Sigmoid colon (tissue), 7 donors: ENCODE data around the gene RCHY1. TPM values are rescaled to one million over a fixed set of nuclear protein-coding genes. Genes with fewer than 3 reads are reported as not detected.

Experiments
- DNase-seq: peaks from one replicate; pipeline ENCODE4 v3.0.0-alpha.2; 2019
- H3K27ac ChIP-seq, 4 donors: fragments of 200-600 bp; sonication (generic); one replicate each; pipeline ENCODE4 v1.5.1; 2016 to 2019; ENCODE audit warnings: mild to moderate bottlenecking in 1 of 4
- H3K27me3 ChIP-seq, 3 donors: fragments of 200-600 bp; sonication (generic); one replicate each; pipeline ENCODE4 v1.5.1; 2019; ENCODE audit warnings: mild to moderate bottlenecking in 1 of 3
- H3K36me3 ChIP-seq, 4 donors: fragments of 200-600 bp; sonication (generic); one replicate each; pipeline ENCODE4 v1.5.1; 2016 to 2019
- H3K4me1 ChIP-seq, 4 donors: fragments of 200-600 bp; sonication (generic); one replicate each; pipeline ENCODE4 v1.5.1; 2017 to 2019
- H3K4me3 ChIP-seq, 4 donors: fragments of 200-600 bp; sonication (generic); one replicate each; pipeline ENCODE4 v1.5.1; 2017 to 2019; ENCODE audit warnings: mild to moderate bottlenecking in 2 of 4, moderate library complexity in 1 of 4
- H3K9me3 ChIP-seq, 4 donors: fragments of 200-600 bp in 3 of 4; sonication (generic) in 3 of 4; one replicate each; pipeline versions ENCODE4 v1.5.1 to v1.6.1; 2013 to 2019
- CTCF ChIP-seq, 4 experiments: fragments of 450-650 bp in 3 of 4; fragments of 200-600 bp in 1 of 4; IDR thresholded peaks; one replicate each; pipeline ENCODE4 v1.5.1; 2016 to 2019; ENCODE audit warnings: antibody characterized with exemption in 4 of 4, mild to moderate bottlenecking in 3 of 4, moderate library complexity in 2 of 4
- EP300 ChIP-seq, 4 donors: sonication (generic); formaldehyde crosslinking; IDR thresholded peaks; one replicate each; pipeline ENCODE4 v1.6.1; 2017; ENCODE audit warnings: antibody characterized with exemption in 4 of 4
- POLR2A ChIP-seq, 2 donors: fragments of 450-650 bp; IDR thresholded peaks; one replicate each; pipeline ENCODE4 v1.6.1; 2016; ENCODE audit warnings: antibody characterized with exemption in 2 of 2, mild to moderate bottlenecking in 2 of 2, moderate library complexity in 2 of 2
- POLR2AphosphoS5 ChIP-seq, 4 donors: sonication (generic); formaldehyde crosslinking; IDR thresholded peaks; one replicate each; pipeline ENCODE4 v1.6.1; 2017; ENCODE audit warnings: antibody characterized with exemption in 4 of 4
- WGBS, 2 donors: extraction: QIAGEN DNeasy Blood & Tissue Kit; methylation state at CpG; one replicate each; pipeline ENCODE4 v1.1.7; 2013; 5-methylcytosine and 5-hydroxymethylcytosine counted together
- intact Hi-C: fragments of 100-400 bp; cut with DNase I; formaldehyde crosslinking; loops from one replicate; pipeline ENCODE4 v1.15.1; 2023
- polyA plus RNA-seq, 3 donors: library from polyadenylated mRNA; stranded (reverse); fragments of 200-250 nt; gene quantifications; one replicate each; pipeline ENCODE4 v1.2.3, GENCODE V29; 2013
- total RNA-seq, 4 donors: library from RNA; depleted of rRNA; stranded (reverse); fragments of >200 nt; gene quantifications; one replicate each; pipeline ENCODE4 v1.1.0, GENCODE V29; 2016
- donor health status: healthy with polysubstance abuse.
- donor health status: Bipolar disorder and iron deficiency.
- donor health status: healthy.

The RCHY1 gene
- total and polyA plus RNA-seq, 7 donors: 19.4 to 41.5 (median 27.1) TPM

DNA sequence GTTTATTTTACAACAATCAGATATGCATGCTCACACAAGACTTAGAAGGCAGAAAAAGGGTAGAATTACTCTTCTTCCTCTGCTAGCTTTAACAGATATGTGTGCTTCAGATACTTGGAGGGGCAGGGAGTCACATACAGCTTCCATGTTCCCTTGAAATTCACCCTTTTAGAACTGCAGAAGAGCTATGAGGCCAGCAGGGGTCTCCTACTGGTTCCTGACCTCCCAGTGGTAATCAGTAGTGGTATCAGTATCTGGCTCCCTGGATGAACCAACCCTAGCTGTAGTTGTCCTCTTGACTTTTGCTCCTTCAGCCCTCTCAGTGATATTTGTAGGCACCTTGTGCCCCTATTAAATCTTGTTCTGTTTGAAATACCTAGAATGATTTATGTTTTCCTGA is 81.5 kb downstream of the RCHY1 start:
- H3K4me1 ChIP-seq: no peaks in the 10 kb centered on the region
- DNase-seq: no peak
- no peaks in the 10 kb centered on the region for H3K36me3 ChIP-seq
- TF ChIP-seq EP300 (IDR thresholded peaks at IDR 0.05) (no peak), POLR2A (IDR thresholded peaks at IDR 0.05) (no peak), CTCF (IDR thresholded peaks at IDR 0.05) (no peak), POLR2AphosphoS5 (IDR thresholded peaks at IDR 0.05) (no peak)
- no peaks in the 10 kb centered on the region for H3K27me3 ChIP-seq
- no peak overlapping the region for H3K27ac ChIP-seq
- peaks cover 0 to 2% (median 0%) of the 10 kb centered on the region in 4 donors for H3K9me3 ChIP-seq
- no peak overlapping the region for H3K4me3 ChIP-seq
- intact Hi-C loops: no loop called here

DNA sequence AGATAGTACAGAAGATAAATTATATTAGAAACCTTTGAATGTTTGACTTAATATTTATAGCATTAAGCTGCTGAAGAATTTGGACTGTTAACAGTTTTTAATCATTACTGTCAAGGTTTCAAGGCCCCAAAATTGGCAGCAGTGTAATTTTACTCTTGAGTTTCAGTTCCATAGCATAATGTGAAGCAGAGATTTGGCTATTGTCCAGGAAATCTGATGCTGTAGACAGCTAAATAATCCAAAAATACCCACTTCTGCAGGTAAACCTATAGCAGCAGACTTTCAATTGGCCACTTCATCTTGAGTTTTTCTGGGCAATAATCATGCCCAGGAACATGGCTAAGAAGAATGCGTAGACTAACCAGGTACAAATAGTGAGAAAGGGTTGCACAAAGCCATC is 85.0 kb downstream of the RCHY1 start:
- Histone ChIP-seq H3K27me3 (no peaks in the 10 kb centered on the region), H3K4me3 (no peak overlapping the region), H3K4me1 (no peaks in the 10 kb centered on the region), H3K27ac (no peak overlapping the region), H3K9me3 (no peaks in the 10 kb centered on the region), H3K36me3 (no peaks in the 10 kb centered on the region)
- DNase-seq: no peak
- intact Hi-C loops: no loop called here
- WGBS, 2 donors: 70 to 71% methylated on average over 1 of the region's 1 CpG
- no peak for TF ChIP-seq CTCF (IDR thresholded peaks at IDR 0.05)
- TF ChIP-seq POLR2AphosphoS5 (IDR thresholded peaks at IDR 0.05): no peak
- no peak for TF ChIP-seq POLR2A (IDR thresholded peaks at IDR 0.05)
- TF ChIP-seq EP300 (IDR thresholded peaks at IDR 0.05): no peak

Other genes starting within 250 kb of the RCHY1 start
- gene THAP6, start 70 bp upstream of the RCHY1 start, total RNA-seq: 10 to 100 TPM; 17.1 to 38.8 (median 20.0) TPM
- 1 to 10 TPM; 4.8 to 9.9 (median 6.6) TPM for gene THAP6, start 70 bp upstream of the RCHY1 start, polyA plus RNA-seq
- gene ODAPH, start 41.7 kb upstream of the RCHY1 start, total RNA-seq: not detected
- gene ODAPH, start 41.7 kb upstream of the RCHY1 start, polyA plus RNA-seq: under 1 TPM in 1 of 3 donors, not detected in 2; 0.06 TPM
- gene CDKL2, start 116.1 kb upstream of the RCHY1 start, total RNA-seq: 10 to 100 TPM in 1 of 4 donors, 1 to 10 TPM in 3; 1.1 to 11.9 (median 3.7) TPM
- gene CDKL2, start 116.1 kb upstream of the RCHY1 start, polyA plus RNA-seq: under 1 TPM in 1 of 3 donors, not detected in 2; 0.42 TPM
- 100 to 1,000 TPM; 102 to 141 (median 119) TPM for gene G3BP2, start 159.0 kb upstream of the RCHY1 start, total RNA-seq
- 10 to 100 TPM; 60.7 to 83.7 (median 61.7) TPM for gene G3BP2, start 159.0 kb upstream of the RCHY1 start, polyA plus RNA-seq
- 10 to 100 TPM; 66.5 to 99.4 (median 77.6) TPM for gene USO1, start 210.2 kb upstream of the RCHY1 start, total RNA-seq
- 10 to 100 TPM; 21.0 to 30.6 (median 21.6) TPM for gene USO1, start 210.2 kb upstream of the RCHY1 start, polyA plus RNA-seq